ENCODE measurements around the gene JAZF1. TPM values are rescaled to one million over a fixed set of nuclear protein-coding genes. Genes with fewer than 3 reads are reported as not detected.
A peak's percentile ranks its signal among the peaks of the same experiment; 100 is the strongest.

Gene JAZF1
- total and polyA plus RNA-seq, 8 donors, result 4.0 to 13.9 (median 6.0) TPM

- H3K4me1 ChIP-seq, result peaks cover 0 to 11% (median 9%) of the 10 kb centered on the region in 3 donors
- intact Hi-C loops (cut with DNase I), result no loop called here
- no peaks in the 10 kb centered on the region for H3K9me3 ChIP-seq
- peak overlapping the region in 1 of 4 donors; percentile 19 for H3K27ac ChIP-seq
- 59 to 62% methylated on average over 12 of the region's 12 CpGs for WGBS, 2 donors
- no peaks in the 10 kb centered on the region for H3K27me3 ChIP-seq
- H3K36me3 ChIP-seq, result no peaks in the 10 kb centered on the region
- peak; percentile 43 to 92 (median 83) for ATAC-seq
- DNase-seq, result peak in 5 of 6 donors; percentile 23 to 80 (median 46)
- TF ChIP-seq CTCF (IDR thresholded peaks at IDR 0.05), result peak in 3 of 4 donors; percentile 32 to 41 (median 35)
- FAIRE-seq, result no peak
- no peak overlapping the region for H3K4me3 ChIP-seq
Observed at GRCh38 chr7:28062197-28062991, 118.2 kb downstream of the JAZF1 start.

- no peak for FAIRE-seq
- WGBS, 2 donors, result 68 to 69% methylated on average over 4 of the region's 4 CpGs
Observed at GRCh38 chr7:28061824-28062196, 118.8 kb downstream of the JAZF1 start.

GRCh38 chr7:28060371-28060950 is 120.1 kb downstream of the JAZF1 start:
- intact Hi-C loops (cut with DNase I), result no loop called here
- FAIRE-seq, result no peak

More at GRCh38 chr7:28061824-28062196, 118.8 kb downstream of the JAZF1 start:
- Histone ChIP-seq H3K36me3 (no peaks in the 10 kb centered on the region), H3K9me3 (no peaks in the 10 kb centered on the region), H3K27me3 (no peaks in the 10 kb centered on the region), H3K4me1 (peaks cover 0 to 11% (median 9%) of the 10 kb centered on the region in 3 donors), H3K4me3 (no peak overlapping the region), H3K27ac (no peak overlapping the region)
- no peak for DNase-seq
- no peak for TF ChIP-seq CTCF (IDR thresholded peaks at IDR 0.05)
- peak in 2 of 4 donors; percentile 26 to 61 for ATAC-seq
- intact Hi-C loops (cut with DNase I), result no loop called here

GRCh38 chr7:28055161-28055544 is 125.4 kb downstream of the JAZF1 start:
- ATAC-seq (peak in 1 of 4 donors; percentile 25), FAIRE-seq (no peak), DNase-seq (no peak)
- no peaks in the 10 kb centered on the region for H3K36me3 ChIP-seq
- H3K27me3 ChIP-seq, result no peaks in the 10 kb centered on the region
- no peak for TF ChIP-seq CTCF (IDR thresholded peaks at IDR 0.05)
- no peaks in the 10 kb centered on the region for H3K9me3 ChIP-seq
- no peak overlapping the region for H3K4me3 ChIP-seq
- no peak overlapping the region for H3K27ac ChIP-seq
- WGBS, 2 donors, result 65 to 76% methylated on average over 3 of the region's 3 CpGs
- intact Hi-C loops (cut with DNase I), result no loop called here
- H3K4me1 ChIP-seq, result no peaks in the 10 kb centered on the region

More at GRCh38 chr7:28060371-28060950, 120.1 kb downstream of the JAZF1 start:
- Histone ChIP-seq H3K4me1 (peaks cover 0 to 11% (median 9%) of the 10 kb centered on the region in 3 donors), H3K9me3 (no peaks in the 10 kb centered on the region), H3K4me3 (no peak overlapping the region), H3K27me3 (no peaks in the 10 kb centered on the region), H3K27ac (no peak overlapping the region), H3K36me3 (no peaks in the 10 kb centered on the region)
- 54 to 69% methylated on average over 1 of the region's 1 CpG for WGBS, 2 donors
- no peak for TF ChIP-seq CTCF (IDR thresholded peaks at IDR 0.05)
- ATAC-seq (no peak), DNase-seq (no peak)

Measured in pancreas (tissue), 10 donors.